GM12801 (cell line): ENCODE results near the gene AQP1.

ENCODE experiments used
- CTCF ChIP-seq: IDR thresholded peaks from one replicate; pipeline ENCODE4 v1.5.1; 2011; ENCODE audit warnings: control low read depth; ENCODE audit not compliant: insufficient read length; ENCODE audit errors: extremely low read depth

Gene AQP1

GRCh38 chr7:30965883-30966282 is 54.2 kb downstream of the AQP1 start:
- no peak for TF ChIP-seq CTCF

GRCh38 chr7:30968294-30968693 is 56.6 kb downstream of the AQP1 start:
- TF ChIP-seq CTCF = no peak

DNA sequence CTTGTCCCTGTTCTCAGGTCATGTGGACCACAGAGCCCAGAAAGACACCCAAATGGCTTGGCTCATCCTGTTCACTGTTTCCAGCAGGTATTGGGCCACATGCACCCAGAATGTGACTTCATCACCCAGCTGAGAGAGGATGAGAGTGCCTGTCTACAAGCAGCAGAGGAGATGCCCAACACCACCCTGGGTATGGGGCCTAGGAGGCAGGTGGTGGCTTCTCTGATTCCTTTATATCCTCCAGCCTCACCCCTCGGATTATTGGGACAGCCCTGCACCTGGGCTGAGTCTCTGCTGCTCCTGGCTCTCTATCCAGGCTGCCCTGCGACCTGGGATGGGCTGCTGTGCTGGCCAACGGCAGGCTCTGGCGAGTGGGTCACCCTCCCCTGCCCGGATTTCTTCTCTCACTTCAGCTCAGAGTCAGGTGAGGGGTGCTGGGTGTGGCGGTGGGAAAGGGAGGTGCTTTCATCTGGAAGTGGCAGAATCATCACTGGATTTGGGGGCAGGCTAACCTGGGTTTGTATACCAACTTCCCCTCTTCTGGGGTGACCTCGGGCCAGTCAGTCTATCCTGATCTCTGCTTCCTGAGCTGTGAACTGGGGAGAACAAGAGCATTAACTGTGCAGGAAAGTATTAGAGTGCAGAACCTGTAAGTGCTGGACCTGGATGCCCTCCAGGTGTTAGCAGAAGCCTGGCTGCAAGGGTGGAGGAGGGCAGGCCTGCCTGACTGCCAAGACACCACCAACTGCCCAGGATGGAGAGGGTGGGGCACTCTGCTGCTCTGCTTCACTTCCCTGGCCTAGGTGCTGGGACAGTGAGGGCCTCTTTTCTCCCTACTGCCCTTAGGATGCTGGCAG is 57.3 kb downstream of the AQP1 start:
- TF ChIP-seq CTCF = no peak

DNA sequence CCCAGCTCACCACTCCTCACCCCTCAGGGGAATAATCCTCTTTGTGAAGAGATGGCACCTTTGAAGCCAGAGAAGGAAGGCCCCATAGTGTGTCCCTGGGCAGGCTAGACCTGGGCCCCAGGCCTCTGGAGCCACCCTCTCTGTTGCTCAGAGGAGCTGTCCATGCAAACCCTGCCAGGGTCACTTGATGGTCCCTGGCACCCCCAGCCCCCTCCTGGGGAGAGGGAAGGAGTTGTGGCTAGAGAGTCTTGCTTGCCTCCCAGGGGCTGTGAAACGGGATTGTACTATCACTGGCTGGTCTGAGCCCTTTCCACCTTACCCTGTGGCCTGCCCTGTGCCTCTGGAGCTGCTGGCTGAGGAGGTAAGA is 57.9 kb downstream of the AQP1 start:
- no peak for TF ChIP-seq CTCF

- TF ChIP-seq CTCF = no peak
These were observed 58.4 kb downstream of the AQP1 start for GRCh38 chr7:30970074-30970473.

DNA sequence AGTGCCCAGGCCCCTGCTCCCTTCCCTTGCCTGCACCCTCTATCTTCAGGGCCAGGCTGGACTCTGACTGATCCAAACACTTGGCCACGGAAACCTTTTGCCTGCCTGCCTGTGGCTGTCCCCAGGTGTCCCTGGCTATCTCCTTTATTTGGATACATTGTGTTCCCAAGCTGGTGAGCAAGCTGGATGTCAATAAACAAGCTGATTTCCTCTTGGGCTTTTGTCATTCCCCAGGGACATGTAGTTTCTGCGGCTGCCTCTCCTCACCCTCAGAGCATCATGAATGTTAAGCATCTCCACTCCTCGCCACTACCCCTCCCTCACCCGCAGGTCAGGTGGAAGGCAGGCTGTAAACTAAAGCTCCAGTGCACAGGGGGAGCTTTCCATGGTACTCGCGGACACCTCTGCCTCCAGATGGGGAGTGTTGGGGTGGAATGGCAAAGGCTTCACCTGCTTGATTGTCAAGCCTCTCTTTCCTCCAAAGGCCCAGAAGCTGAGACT is 59.0 kb downstream of the AQP1 start:
- TF ChIP-seq CTCF = no peak

- TF ChIP-seq CTCF = no peak
These were observed 59.8 kb downstream of the AQP1 start for GRCh38 chr7:30971440-30971839.
